HEK293 (cell line): ENCODE data around the gene CCSER1.
"Not testable (repeated sequence)": the region's sequence is repeated elsewhere in the genome, so short reads cannot be mapped to it uniquely, and the experiment has no call there.

ENCODE experiments used
- CTCF ChIA-PET: fragments of 350-600 bp; formaldehyde crosslinking; extraction: SDS; loops from one replicate; lab custom pipeline; 2021; ENCODE audit warnings: antibody characterized with exemption; lab: Yijun Ruan, JAX
- POLR2A ChIA-PET: fragments of 300-600 bp; formaldehyde crosslinking; extraction: SDS; loops from one replicate; lab custom pipeline; 2020; ENCODE audit warnings: antibody characterized with exemption, inconsistent platforms; lab: Yijun Ruan, JAX
- H3K27ac ChIP-seq: fragments of 200-500 bp; sonication (Bioruptor generic); 2 replicates; pipeline ENCODE4 v1.5.1; 2014; ENCODE audit warnings: low read depth, low read length, control low read depth, inconsistent platforms; ENCODE audit errors: extremely low read depth
- H3K36me3 ChIP-seq, 2 experiments: fragments of 200-500 bp in 1 of 2; sonication (Bioruptor generic) in 1 of 2; 1 replicate in 1 of 2; 2 replicates in 1 of 2; pipeline ENCODE4 v1.5.1; 2014 to 2017; ENCODE audit warnings: inconsistent platforms in 2 of 2, low read length in 2 of 2; ENCODE audit not compliant: control insufficient read depth in 2 of 2, insufficient read depth in 1 of 2
- H3K4me1 ChIP-seq: fragments of 200-500 bp; sonication (Bioruptor generic); 2 replicates; pipeline ENCODE4 v1.5.1; 2014; ENCODE audit warnings: mild to moderate bottlenecking, low read length, inconsistent platforms; ENCODE audit not compliant: control insufficient read depth, insufficient read depth
- H3K4me3 ChIP-seq: 2 replicates; pipeline ENCODE4 v1.5.1; 2011; ENCODE audit warnings: low read depth, mild to moderate bottlenecking, control low read depth, low read length, moderate library complexity
- H3K9me3 ChIP-seq: fragments of 200-500 bp; sonication (Bioruptor generic); 2 replicates; pipeline ENCODE4 v1.5.1; 2014; ENCODE audit warnings: low read depth, low read length, inconsistent platforms; ENCODE audit not compliant: control insufficient read depth, insufficient read depth
- FEZF1 ChIP-seq: fragments of 450-650 bp; formaldehyde crosslinking; IDR thresholded peaks from 2 replicates; pipeline ENCODE4 v1.5.1; 2016; ENCODE audit warnings: missing biosample characterization, missing genetic modification characterization
- HOXD13 ChIP-seq: sonication (generic); formaldehyde crosslinking; IDR thresholded peaks from 2 replicates; pipeline ENCODE4 v1.8.0; 2022; ENCODE audit warnings: missing genetic modification reagents, borderline replicate concordance
- OSR2 ChIP-seq: fragments of 450-650 bp; formaldehyde crosslinking; IDR thresholded peaks from 2 replicates; pipeline ENCODE4 v1.5.1; 2016; ENCODE audit warnings: missing biosample characterization, missing genetic modification characterization
- SALL2 ChIP-seq: fragments of 450-650 bp; formaldehyde crosslinking; IDR thresholded peaks from 2 replicates; pipeline ENCODE4 v1.5.0; 2017; ENCODE audit warnings: missing biosample characterization, mild to moderate bottlenecking, missing genetic modification characterization, borderline replicate concordance
- SP7 ChIP-seq: fragments of 450-650 bp; formaldehyde crosslinking; IDR thresholded peaks from 2 replicates; pipeline ENCODE4 v1.5.1; 2016; ENCODE audit warnings: missing biosample characterization, missing genetic modification characterization
- ZNF114 ChIP-seq: fragments of 450-650 bp; formaldehyde crosslinking; IDR thresholded peaks from 2 replicates; pipeline ENCODE4 v1.5.0; 2017; ENCODE audit warnings: missing biosample characterization, missing genetic modification characterization
- ZNF121 ChIP-seq: fragments of 450-650 bp; formaldehyde crosslinking; IDR thresholded peaks from 2 replicates; pipeline ENCODE4 v1.5.1; 2016; ENCODE audit warnings: missing biosample characterization, missing genetic modification characterization
- ZNF138 ChIP-seq: fragments of 450-650 bp; formaldehyde crosslinking; IDR thresholded peaks from 2 replicates; pipeline ENCODE4 v1.5.1; 2016; ENCODE audit warnings: missing biosample characterization, missing genetic modification characterization, borderline replicate concordance
- ZNF157 ChIP-seq: fragments of 450-650 bp; formaldehyde crosslinking; IDR thresholded peaks from 2 replicates; pipeline ENCODE4 v1.5.1; 2016; ENCODE audit warnings: missing biosample characterization, missing genetic modification characterization
- ZNF16 ChIP-seq: fragments of 450-650 bp; formaldehyde crosslinking; IDR thresholded peaks from 2 replicates; pipeline ENCODE4 v1.5.1; 2016; ENCODE audit warnings: low read depth, missing biosample characterization, missing genetic modification characterization
- ZNF248 ChIP-seq: fragments of 450-650 bp; formaldehyde crosslinking; IDR thresholded peaks from 2 replicates; pipeline ENCODE4 v1.5.1; 2017; ENCODE audit warnings: missing biosample characterization, missing genetic modification characterization
- ZNF274 ChIP-seq, 2 experiments: fragments of 200-500 bp in 1 of 2; fragments of 450-650 bp in 1 of 2; sonication (Bioruptor generic) in 1 of 2; formaldehyde crosslinking in 1 of 2; IDR thresholded peaks; 2 replicates each; pipeline versions ENCODE4 v1.5.1 to v1.6.1; 2014 to 2016; ENCODE audit warnings: borderline replicate concordance in 1 of 2, inconsistent platforms in 1 of 2, low read length in 1 of 2, missing biosample characterization in 1 of 2, missing genetic modification characterization in 1 of 2
- ZNF404 ChIP-seq: fragments of 450-650 bp; formaldehyde crosslinking; IDR thresholded peaks from 2 replicates; pipeline ENCODE4 v1.5.1; 2017; ENCODE audit warnings: missing biosample characterization, missing genetic modification characterization
- ZNF416 ChIP-seq: fragments of 450-650 bp; formaldehyde crosslinking; IDR thresholded peaks from 2 replicates; pipeline ENCODE4 v1.5.1; 2016; ENCODE audit warnings: missing biosample characterization, missing genetic modification characterization
- ZNF791 ChIP-seq: fragments of 450-650 bp; formaldehyde crosslinking; IDR thresholded peaks from 2 replicates; pipeline ENCODE4 v1.5.1; 2016; ENCODE audit warnings: missing biosample characterization, missing genetic modification characterization
- TF ChIP-seq, protein P1 (sequence below): fragments of 450-650 bp; formaldehyde crosslinking; IDR thresholded peaks from 2 replicates; pipeline ENCODE4 v1.5.1; 2016; ENCODE audit warnings: missing biosample characterization, missing genetic modification characterization
- TF ChIP-seq, protein P2 (sequence below): fragments of 450-650 bp; formaldehyde crosslinking; IDR thresholded peaks from 2 replicates; pipeline ENCODE4 v1.5.1; 2016; ENCODE audit warnings: missing biosample characterization, missing genetic modification characterization
- TF ChIP-seq, protein P3 (sequence below): fragments of 450-650 bp; formaldehyde crosslinking; conservative IDR thresholded peaks from 2 replicates; pipeline ENCODE4 v1.5.1; 2016; ENCODE audit warnings: low read depth, missing biosample characterization, missing genetic modification characterization
- TF ChIP-seq, protein P4 (sequence below): fragments of 450-650 bp; formaldehyde crosslinking; IDR thresholded peaks from 2 replicates; pipeline ENCODE4 v1.5.1; 2016; ENCODE audit warnings: missing biosample characterization, missing genetic modification characterization
- TF ChIP-seq, protein P5 (sequence below): fragments of 450-650 bp; formaldehyde crosslinking; IDR thresholded peaks from 2 replicates; pipeline ENCODE4 v1.5.1; 2016; ENCODE audit warnings: missing biosample characterization, missing genetic modification characterization

The CCSER1 gene

DNA sequence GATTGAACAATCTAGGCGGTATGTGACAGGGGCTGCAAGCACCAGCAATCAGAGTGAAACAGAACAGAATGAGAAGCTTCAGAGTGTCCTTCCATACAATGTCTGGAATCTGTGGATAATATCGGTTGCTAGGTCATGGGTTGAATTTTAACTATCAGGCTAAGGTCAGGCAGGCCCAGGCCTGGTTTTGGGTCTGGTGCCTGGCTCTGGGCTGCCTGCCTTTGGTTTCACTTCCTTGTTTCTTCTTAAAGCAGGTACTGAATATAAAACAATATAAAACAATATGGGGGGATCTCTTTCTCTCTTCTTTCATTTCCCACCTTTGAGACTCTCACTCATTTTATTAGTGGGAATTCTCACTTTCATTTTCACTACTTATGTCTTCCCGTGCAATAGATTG lies 962.0 kb downstream of the CCSER1 start:
- H3K36me3 ChIP-seq = no peaks in the 10 kb centered on the region
- no peak overlapping the region for H3K27ac ChIP-seq
- TF ChIP-seq ZNF114 (tag by site-specific recombination) (no peak), SP7 (no peak), ZNF16 (no peak), ZNF416 (tag by site-specific recombination) (no peak), ZNF121 (tag by site-specific recombination) (no peak), FEZF1 (no peak), ZNF138 (tag by site-specific recombination) (no peak), ZNF404 (tag by site-specific recombination) (no peak), OSR2 (tag by site-specific recombination) (no peak), ZNF274 (IDR thresholded peaks at IDR 0.05; ENCODE audit: low read length) (no peak), ZNF274 (tag by site-specific recombination; IDR thresholded peaks at IDR 0.05; ENCODE audit: borderline replicate concordance) (no peak)
- TF ChIP-seq, protein P1, sequence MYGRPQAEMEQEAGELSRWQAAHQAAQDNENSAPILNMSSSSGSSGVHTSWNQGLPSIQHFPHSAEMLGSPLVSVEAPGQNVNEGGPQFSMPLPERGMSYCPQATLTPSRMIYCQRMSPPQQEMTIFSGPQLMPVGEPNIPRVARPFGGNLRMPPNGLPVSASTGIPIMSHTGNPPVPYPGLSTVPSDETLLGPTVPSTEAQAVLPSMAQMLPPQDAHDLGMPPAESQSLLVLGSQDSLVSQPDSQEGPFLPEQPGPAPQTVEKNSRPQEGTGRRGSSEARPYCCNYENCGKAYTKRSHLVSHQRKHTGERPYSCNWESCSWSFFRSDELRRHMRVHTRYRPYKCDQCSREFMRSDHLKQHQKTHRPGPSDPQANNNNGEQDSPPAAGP = no peak
- TF ChIP-seq, protein P2, sequence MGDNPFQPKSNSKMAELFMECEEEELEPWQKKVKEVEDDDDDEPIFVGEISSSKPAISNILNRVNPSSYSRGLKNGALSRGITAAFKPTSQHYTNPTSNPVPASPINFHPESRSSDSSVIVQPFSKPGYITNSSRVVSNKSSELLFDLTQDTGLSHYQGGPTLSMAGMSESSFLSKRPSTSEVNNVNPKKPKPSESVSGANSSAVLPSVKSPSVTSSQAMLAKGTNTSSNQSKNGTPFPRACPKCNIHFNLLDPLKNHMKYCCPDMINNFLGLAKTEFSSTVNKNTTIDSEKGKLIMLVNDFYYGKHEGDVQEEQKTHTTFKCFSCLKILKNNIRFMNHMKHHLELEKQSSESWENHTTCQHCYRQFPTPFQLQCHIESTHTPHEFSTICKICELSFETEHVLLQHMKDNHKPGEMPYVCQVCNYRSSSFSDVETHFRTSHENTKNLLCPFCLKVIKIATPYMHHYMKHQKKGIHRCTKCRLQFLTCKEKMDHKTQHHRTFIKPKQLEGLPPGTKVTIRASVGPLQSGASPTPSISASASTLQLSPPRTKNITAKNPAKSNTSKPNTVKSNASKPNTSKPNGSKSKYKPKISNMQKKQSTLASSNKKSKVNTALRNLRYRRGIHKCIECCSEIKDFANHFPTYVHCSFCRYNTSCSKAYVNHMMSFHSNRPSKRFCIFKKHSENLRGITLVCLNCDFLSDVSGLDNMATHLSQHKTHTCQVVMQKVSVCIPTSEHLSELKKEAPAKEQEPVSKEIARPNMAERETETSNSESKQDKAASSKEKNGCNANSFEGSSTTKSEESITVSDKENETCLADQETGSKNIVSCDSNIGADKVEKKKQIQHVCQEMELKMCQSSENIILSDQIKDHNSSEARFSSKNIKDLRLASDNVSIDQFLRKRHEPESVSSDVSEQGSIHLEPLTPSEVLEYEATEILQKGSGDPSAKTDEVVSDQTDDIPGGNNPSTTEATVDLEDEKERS (tag by site-specific recombination) = no peak
- TF ChIP-seq, protein P3, sequence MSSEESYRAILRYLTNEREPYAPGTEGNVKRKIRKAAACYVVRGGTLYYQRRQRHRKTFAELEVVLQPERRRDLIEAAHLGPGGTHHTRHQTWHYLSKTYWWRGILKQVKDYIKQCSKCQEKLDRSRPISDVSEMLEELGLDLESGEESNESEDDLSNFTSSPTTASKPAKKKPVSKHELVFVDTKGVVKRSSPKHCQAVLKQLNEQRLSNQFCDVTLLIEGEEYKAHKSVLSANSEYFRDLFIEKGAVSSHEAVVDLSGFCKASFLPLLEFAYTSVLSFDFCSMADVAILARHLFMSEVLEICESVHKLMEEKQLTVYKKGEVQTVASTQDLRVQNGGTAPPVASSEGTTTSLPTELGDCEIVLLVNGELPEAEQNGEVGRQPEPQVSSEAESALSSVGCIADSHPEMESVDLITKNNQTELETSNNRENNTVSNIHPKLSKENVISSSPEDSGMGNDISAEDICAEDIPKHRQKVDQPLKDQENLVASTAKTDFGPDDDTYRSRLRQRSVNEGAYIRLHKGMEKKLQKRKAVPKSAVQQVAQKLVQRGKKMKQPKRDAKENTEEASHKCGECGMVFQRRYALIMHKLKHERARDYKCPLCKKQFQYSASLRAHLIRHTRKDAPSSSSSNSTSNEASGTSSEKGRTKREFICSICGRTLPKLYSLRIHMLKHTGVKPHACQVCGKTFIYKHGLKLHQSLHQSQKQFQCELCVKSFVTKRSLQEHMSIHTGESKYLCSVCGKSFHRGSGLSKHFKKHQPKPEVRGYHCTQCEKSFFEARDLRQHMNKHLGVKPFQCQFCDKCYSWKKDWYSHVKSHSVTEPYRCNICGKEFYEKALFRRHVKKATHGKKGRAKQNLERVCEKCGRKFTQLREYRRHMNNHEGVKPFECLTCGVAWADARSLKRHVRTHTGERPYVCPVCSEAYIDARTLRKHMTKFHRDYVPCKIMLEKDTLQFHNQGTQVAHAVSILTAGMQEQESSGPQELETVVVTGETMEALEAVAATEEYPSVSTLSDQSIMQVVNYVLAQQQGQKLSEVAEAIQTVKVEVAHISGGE (tag by site-specific recombination) = no peak
- ChIA-PET CTCF (no interaction called here), POLR2A (no interaction called here)
- H3K4me3 ChIP-seq = no peak overlapping the region
- H3K4me1 ChIP-seq = no peaks in the 10 kb centered on the region
- no peaks in the 10 kb centered on the region for H3K9me3 ChIP-seq

DNA sequence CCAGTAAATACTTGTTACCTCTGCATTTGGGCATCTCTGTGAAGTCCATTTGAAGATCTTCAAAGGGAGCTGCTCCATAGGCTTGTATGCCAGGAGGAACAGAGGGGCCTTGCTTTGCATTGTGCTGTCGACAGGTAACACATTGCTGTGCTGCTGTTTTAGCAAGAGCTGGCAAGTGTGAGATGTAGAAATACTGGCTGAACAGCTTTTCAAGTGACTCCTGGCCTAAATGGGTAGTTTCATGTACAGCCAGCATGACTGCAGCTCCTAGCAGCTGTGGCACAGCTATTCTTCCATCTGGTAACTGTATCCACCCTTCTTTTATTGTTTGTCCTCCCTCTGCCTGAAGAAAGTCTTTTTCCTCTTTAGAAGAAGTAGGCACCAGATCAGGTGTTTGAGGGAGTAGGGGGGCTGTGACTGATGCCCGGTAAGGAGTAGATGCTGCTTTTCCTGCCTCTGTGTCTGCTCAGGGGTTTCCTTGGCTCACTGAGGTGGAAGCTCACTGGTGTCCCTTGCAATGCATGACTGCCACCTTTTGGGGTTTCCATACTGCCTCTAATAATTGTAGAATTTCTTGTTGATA lies 965.3 kb downstream of the CCSER1 start:
- POLR2A ChIA-PET = no interaction called here
- TF ChIP-seq, protein P4, sequence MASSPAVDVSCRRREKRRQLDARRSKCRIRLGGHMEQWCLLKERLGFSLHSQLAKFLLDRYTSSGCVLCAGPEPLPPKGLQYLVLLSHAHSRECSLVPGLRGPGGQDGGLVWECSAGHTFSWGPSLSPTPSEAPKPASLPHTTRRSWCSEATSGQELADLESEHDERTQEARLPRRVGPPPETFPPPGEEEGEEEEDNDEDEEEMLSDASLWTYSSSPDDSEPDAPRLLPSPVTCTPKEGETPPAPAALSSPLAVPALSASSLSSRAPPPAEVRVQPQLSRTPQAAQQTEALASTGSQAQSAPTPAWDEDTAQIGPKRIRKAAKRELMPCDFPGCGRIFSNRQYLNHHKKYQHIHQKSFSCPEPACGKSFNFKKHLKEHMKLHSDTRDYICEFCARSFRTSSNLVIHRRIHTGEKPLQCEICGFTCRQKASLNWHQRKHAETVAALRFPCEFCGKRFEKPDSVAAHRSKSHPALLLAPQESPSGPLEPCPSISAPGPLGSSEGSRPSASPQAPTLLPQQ (tag by site-specific recombination) = no peak
- no peak for TF ChIP-seq ZNF248
- TF ChIP-seq SALL2 (tag by site-specific recombination) = no peak
- TF ChIP-seq, protein P5, sequence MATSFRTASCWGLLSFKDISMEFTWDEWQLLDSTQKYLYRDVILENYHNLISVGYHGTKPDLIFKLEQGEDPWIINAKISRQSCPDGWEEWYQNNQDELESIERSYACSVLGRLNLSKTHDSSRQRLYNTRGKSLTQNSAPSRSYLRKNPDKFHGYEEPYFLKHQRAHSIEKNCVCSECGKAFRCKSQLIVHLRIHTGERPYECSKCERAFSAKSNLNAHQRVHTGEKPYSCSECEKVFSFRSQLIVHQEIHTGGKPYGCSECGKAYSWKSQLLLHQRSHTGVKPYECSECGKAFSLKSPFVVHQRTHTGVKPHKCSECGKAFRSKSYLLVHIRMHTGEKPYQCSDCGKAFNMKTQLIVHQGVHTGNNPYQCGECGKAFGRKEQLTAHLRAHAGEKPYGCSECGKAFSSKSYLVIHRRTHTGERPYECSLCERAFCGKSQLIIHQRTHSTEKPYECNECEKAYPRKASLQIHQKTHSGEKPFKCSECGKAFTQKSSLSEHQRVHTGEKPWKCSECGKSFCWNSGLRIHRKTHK (tag by site-specific recombination) = no peak
- TF ChIP-seq ZNF404 (tag by site-specific recombination) = no peak
- TF ChIP-seq ZNF791 = no peak
- TF ChIP-seq HOXD13 (CRISPR knock-in tag) = no peak
- no peak for TF ChIP-seq ZNF157 (tag by site-specific recombination)
- TF ChIP-seq, all 188 proteins: peak for 0
- H3K9me3 ChIP-seq = no peaks in the 10 kb centered on the region
- H3K4me1 ChIP-seq = no peaks in the 10 kb centered on the region
- no peak overlapping the region for H3K4me3 ChIP-seq
- CTCF ChIA-PET = interaction anchor here (0.7 kb wide), 2 partner anchors 342 to 1583 kb away, joined by 3 read pairs; no protein-coding TSS in a partner anchor
- H3K27ac ChIP-seq = no peak overlapping the region
- H3K36me3 ChIP-seq = no peaks in the 10 kb centered on the region

DNA sequence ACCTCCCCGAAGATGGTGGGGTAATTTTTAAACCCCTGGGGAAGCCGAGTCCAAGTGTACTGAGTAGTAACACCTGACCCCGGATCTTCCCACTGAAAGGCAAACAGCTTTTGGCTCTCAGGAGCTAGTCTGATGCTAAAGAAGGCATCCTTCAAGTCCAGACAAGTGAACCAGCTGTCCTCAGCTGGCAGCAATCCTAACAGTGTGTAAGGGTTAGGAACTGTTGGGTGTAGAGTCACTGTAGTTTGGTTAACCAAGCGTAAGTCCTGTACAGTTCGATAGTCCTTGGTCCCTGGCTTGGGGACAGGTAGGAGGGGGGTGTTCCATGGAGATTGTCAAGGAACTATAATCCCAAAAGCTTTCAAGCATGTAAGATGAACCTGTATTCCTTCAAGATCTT lies 967.0 kb downstream of the CCSER1 start:
- H3K9me3 ChIP-seq, H3K27ac ChIP-seq, H3K36me3 ChIP-seq, POLR2A ChIA-PET, H3K4me3 ChIP-seq, CTCF ChIA-PET, H3K4me1 ChIP-seq: not testable (repeated sequence)
